PC-3 (cell line): ENCODE results near the gene GRB14. TPM values are rescaled to one million over a fixed set of nuclear protein-coding genes. Genes with fewer than 3 reads are reported as not detected.
A peak's percentile ranks its signal among the peaks of the same experiment; 100 is the strongest.

ENCODE experiments used
- ATAC-seq: fragments of 200-7000 bp; cut with Tn5 transposase; 2 replicates; pipeline ENCODE4 v1.9.1; 2020; ENCODE audit warnings: mild to moderate bottlenecking, moderate library complexity
- BruUV-seq: library from RNA; stranded (reverse); fragments of 400-500 nt; replicated peaks from 2 replicates; lab custom pipeline; 2021; lab: Mats Ljungman, UMichigan
- CTCF ChIA-PET: fragments of 300-600 bp; sonication (Branson Sonifier 250); formaldehyde crosslinking; loops from one replicate; lab custom pipeline; 2022; ENCODE audit warnings: antibody characterized with exemption; lab: Charles Lee
- POLR2A ChIA-PET: fragments of 300-600 bp; sonication (Branson Sonifier 250); formaldehyde crosslinking; loops from one replicate; lab custom pipeline; 2022; ENCODE audit warnings: antibody characterized with exemption; ENCODE audit not compliant: unreplicated experiment; lab: Charles Lee
- DNase-seq: peaks from one replicate; pipeline ENCODE4 v3.0.0-alpha.2; 2015
- H2AFZ ChIP-seq: fragments of 300-600 bp; sonication (generic); 2 replicates; pipeline ENCODE4 v1.6.0; 2016; ENCODE audit warnings: antibody characterized with exemption, low read length
- H3F3A ChIP-seq: fragments of 300-600 bp; sonication (generic); one replicate; pipeline ENCODE4 v1.6.0; 2017; ENCODE audit warnings: antibody characterized with exemption, low read length, control low read depth, mild to moderate bottlenecking; ENCODE audit not compliant: unreplicated experiment
- H3K27ac ChIP-seq: fragments of 300-600 bp; sonication (generic); 2 replicates; pipeline ENCODE4 v1.5.1; 2016; ENCODE audit warnings: mild to moderate bottlenecking, low read length
- H3K27me3 ChIP-seq: fragments of 300-600 bp; sonication (generic); 2 replicates; pipeline ENCODE4 v1.6.1; 2016; ENCODE audit warnings: low read length, mixed read lengths
- H3K36me3 ChIP-seq: fragments of 300-600 bp; sonication (generic); 2 replicates; pipeline ENCODE4 v1.6.1; 2016; ENCODE audit warnings: low read depth, mixed run types, low read length, mixed read lengths
- H3K4me1 ChIP-seq: fragments of 300-600 bp; sonication (generic); 2 replicates; pipeline ENCODE4 v1.5.1; 2016; ENCODE audit warnings: low read length; ENCODE audit not compliant: insufficient read depth
- H3K4me2 ChIP-seq: fragments of 300-600 bp; sonication (generic); 2 replicates; pipeline ENCODE4 v1.6.0; 2016; ENCODE audit warnings: low read length
- H3K4me3 ChIP-seq: fragments of 300-600 bp; sonication (generic); 2 replicates; pipeline ENCODE4 v1.5.1; 2016; ENCODE audit warnings: mild to moderate bottlenecking, low read length, mixed read lengths
- H3K79me2 ChIP-seq: fragments of 300-600 bp; sonication (generic); 2 replicates; pipeline ENCODE4 v1.6.1; 2017; ENCODE audit warnings: low read length, mixed read lengths
- H3K9ac ChIP-seq: fragments of 300-600 bp; sonication (generic); 2 replicates; pipeline ENCODE4 v1.6.0; 2016; ENCODE audit warnings: mild to moderate bottlenecking, low read length
- H3K9me2 ChIP-seq: fragments of 300-600 bp; sonication (generic); replicated peaks from 2 replicates; pipeline ENCODE4 v1.6.1; 2016; ENCODE audit warnings: mixed run types, low read length, mixed read lengths
- H3K9me3 ChIP-seq: fragments of 300-600 bp; sonication (generic); 2 replicates; pipeline ENCODE4 v1.6.1; 2016; ENCODE audit warnings: low read length, mixed read lengths
- H4K20me1 ChIP-seq: fragments of 300-600 bp; sonication (generic); 2 replicates; pipeline ENCODE4 v1.6.1; 2016; ENCODE audit warnings: low read length, mixed read lengths
- EZH2 ChIP-seq: fragments of 300-600 bp; sonication (generic); IDR thresholded peaks from one replicate; pipeline ENCODE4 v1.6.1; 2017; ENCODE audit warnings: antibody characterized with exemption, mild to moderate bottlenecking, low read length; ENCODE audit not compliant: unreplicated experiment
- EZH2phosphoT487 ChIP-seq: fragments of 300-600 bp; sonication (generic); IDR thresholded peaks from 2 replicates; pipeline ENCODE4 v1.6.1; 2018; ENCODE audit warnings: mild to moderate bottlenecking, antibody characterized with exemption, low read length, borderline replicate concordance
- intact Hi-C: fragments of 100-400 bp; cut with micrococcal nuclease; formaldehyde crosslinking; loops from 2 replicates; pipeline ENCODE4 v1.9.0; 2023
- total RNA-seq: library from RNA; depleted of rRNA; stranded (reverse); fragments of >200 nt; gene quantifications from 2 replicates; pipeline ENCODE4 v1.2.3, GENCODE V29; 2014
- TF ChIP-seq, protein P1 (sequence below): fragments of 300-600 bp; sonication (generic); conservative IDR thresholded peaks from 2 replicates; pipeline ENCODE4 v1.5.1; 2017; ENCODE audit warnings: antibody characterized with exemption, low read depth, mild to moderate bottlenecking, low read length

The GRB14 gene
- total RNA-seq, 1 experiment from 2014 or later = 0.84 TPM

DNA sequence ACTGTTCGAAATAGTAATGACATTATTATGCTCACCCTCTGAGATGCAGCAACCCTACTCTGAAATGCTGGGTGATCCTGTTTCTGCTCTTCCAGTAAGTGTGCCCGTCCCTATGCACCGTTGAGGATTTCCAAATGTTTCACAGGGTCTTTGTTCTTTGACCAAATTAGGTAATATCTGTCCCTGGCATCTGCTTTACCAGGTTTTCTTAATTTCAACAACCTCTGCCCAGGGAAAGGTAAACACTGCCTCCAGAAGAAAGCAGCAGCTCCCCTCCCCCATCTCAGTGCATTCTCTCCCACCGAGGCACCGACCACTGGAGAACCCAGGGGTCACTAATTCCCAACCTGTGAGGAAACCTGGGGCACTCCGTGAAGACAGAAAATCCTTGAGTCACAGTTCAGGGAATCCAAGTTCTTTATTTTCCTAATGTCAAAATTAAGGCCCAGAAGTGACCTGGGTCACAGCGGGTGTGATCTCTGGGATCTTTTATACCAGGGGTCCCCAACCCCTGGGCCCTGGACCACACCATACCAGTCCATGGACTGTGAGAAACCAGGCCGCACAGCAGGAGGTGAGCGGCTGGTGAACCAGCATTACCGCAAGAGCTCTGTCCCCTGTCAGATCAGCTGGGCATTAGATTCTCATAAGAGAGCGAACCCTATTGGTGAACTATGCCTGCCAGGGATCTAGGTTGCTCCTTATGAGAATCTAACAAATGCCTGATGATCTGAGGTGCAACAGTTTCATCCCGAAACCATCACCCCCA, 1.2 kb upstream of the GRB14 start:
- BruUV-seq = no TSS peak
- DNase-seq = no peak
- ChIA-PET CTCF (no interaction called here), POLR2A (no interaction called here)
- H3K27ac ChIP-seq = no peak overlapping the region
- H3K27me3 ChIP-seq = peaks cover 60% of the 10 kb centered on the region
- no peak overlapping the region for H2AFZ ChIP-seq
- H3K4me3 ChIP-seq = no peak overlapping the region
- no peaks in the 10 kb centered on the region for H3K9me3 ChIP-seq
- no peaks in the 10 kb centered on the region for H3K4me1 ChIP-seq
- H3K4me2 ChIP-seq = no peak overlapping the region
- no peaks in the 10 kb centered on the region for H3K9me2 ChIP-seq
- intact Hi-C loops = no loop called here
- ATAC-seq = no peak
- no peaks in the 10 kb centered on the region for H3F3A ChIP-seq
- H3K36me3 ChIP-seq = no peaks in the 10 kb centered on the region
- H3K79me2 ChIP-seq = no peaks in the 10 kb centered on the region
- no peak for TF ChIP-seq EZH2
- TF ChIP-seq, protein P1, sequence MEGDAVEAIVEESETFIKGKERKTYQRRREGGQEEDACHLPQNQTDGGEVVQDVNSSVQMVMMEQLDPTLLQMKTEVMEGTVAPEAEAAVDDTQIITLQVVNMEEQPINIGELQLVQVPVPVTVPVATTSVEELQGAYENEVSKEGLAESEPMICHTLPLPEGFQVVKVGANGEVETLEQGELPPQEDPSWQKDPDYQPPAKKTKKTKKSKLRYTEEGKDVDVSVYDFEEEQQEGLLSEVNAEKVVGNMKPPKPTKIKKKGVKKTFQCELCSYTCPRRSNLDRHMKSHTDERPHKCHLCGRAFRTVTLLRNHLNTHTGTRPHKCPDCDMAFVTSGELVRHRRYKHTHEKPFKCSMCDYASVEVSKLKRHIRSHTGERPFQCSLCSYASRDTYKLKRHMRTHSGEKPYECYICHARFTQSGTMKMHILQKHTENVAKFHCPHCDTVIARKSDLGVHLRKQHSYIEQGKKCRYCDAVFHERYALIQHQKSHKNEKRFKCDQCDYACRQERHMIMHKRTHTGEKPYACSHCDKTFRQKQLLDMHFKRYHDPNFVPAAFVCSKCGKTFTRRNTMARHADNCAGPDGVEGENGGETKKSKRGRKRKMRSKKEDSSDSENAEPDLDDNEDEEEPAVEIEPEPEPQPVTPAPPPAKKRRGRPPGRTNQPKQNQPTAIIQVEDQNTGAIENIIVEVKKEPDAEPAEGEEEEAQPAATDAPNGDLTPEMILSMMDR = no peak
- TF ChIP-seq EZH2phosphoT487 = no peak
- H4K20me1 ChIP-seq = no peaks in the 10 kb centered on the region
- H3K9ac ChIP-seq = no peak overlapping the region

DNA sequence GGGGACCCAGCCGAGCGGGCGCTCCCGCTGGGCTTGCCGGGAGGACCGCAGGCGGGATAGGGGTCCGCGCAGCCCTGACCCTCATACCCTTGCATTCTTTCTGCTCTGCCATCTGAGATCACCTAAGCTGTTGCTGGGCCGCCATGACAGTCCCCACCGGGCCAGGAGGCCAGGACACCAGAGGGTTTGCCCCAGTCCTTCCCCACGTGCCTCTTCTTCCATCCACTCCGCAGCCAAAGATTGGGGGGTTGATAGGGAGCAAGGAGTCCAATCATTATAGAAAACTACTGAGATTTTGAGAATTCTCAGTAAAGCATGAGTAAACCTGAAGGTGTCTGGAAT, 453 bp upstream of the GRB14 start:
- no peaks in the 10 kb centered on the region for H3K9me2 ChIP-seq
- TF ChIP-seq, protein P1 = no peak
- TF ChIP-seq EZH2phosphoT487 = no peak
- TF ChIP-seq EZH2 = peak; percentile 34
- H3K4me3 ChIP-seq = peak overlapping the region; percentile 44; the same call in 1 of the 2 replicates
- DNase-seq (no peak), ATAC-seq (no peak)
- intact Hi-C loops = no loop called here
- H3K9me3 ChIP-seq = no peaks in the 10 kb centered on the region
- H3K27me3 ChIP-seq = peaks cover 64% of the 10 kb centered on the region
- H2AFZ ChIP-seq = peak overlapping the region; percentile 37; the same call in 1 of the 2 replicates
- BruUV-seq = no TSS peak
- no peaks in the 10 kb centered on the region for H3F3A ChIP-seq
- ChIA-PET CTCF (no interaction called here), POLR2A (no interaction called here)
- no peaks in the 10 kb centered on the region for H3K36me3 ChIP-seq
- H4K20me1 ChIP-seq = no peaks in the 10 kb centered on the region
- H3K79me2 ChIP-seq = no peaks in the 10 kb centered on the region
- no peak overlapping the region for H3K27ac ChIP-seq
- H3K9ac ChIP-seq = no peak overlapping the region
- no peaks in the 10 kb centered on the region for H3K4me1 ChIP-seq
- peak overlapping the region; percentile 53; the same call in 1 of the 2 replicates for H3K4me2 ChIP-seq

DNA sequence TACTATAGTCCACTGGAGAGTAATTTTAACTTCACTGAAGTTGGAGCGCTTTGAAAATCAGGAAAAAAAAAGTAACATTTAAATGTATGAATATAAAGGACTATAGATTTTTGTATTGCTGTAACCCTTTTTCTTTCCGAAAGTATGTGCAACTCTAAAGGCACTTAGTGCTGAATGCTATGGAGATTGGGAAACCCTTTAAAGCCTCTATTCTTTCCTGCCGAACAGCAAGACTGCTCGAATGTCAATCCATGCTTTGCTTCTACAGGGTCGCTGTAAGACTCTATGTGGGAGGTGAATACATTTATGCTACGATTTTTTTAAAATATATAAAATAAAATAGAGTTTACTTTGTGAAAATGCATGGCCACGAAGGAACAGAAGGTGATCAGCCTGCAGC, 825 bp downstream of the GRB14 start:
- H3K4me1 ChIP-seq = no peaks in the 10 kb centered on the region
- no peaks in the 10 kb centered on the region for H4K20me1 ChIP-seq
- H3K36me3 ChIP-seq = no peaks in the 10 kb centered on the region
- no peaks in the 10 kb centered on the region for H3F3A ChIP-seq
- peak overlapping the region; percentile 84 for H3K4me2 ChIP-seq
- peak overlapping the region; percentile 75; the same call in 1 of the 2 replicates for H2AFZ ChIP-seq
- POLR2A ChIA-PET = no interaction called here
- H3K9me2 ChIP-seq = no peaks in the 10 kb centered on the region
- H3K27me3 ChIP-seq = peaks cover 71% of the 10 kb centered on the region
- CTCF ChIA-PET = interaction anchor here (0.6 kb wide), 1 partner anchor 60 kb away, joined by 4 read pairs; no protein-coding TSS in a partner anchor
- TF ChIP-seq, protein P1 = no peak
- TF ChIP-seq EZH2 = no peak
- TF ChIP-seq EZH2phosphoT487 = no peak
- H3K9ac ChIP-seq = no peak overlapping the region
- H3K9me3 ChIP-seq = no peaks in the 10 kb centered on the region
- DNase-seq = no peak
- ATAC-seq = peak; percentile 27
- intact Hi-C loops = no loop called here
- H3K79me2 ChIP-seq = no peaks in the 10 kb centered on the region
- no TSS peak for BruUV-seq
- peak overlapping the region; percentile 62 for H3K4me3 ChIP-seq
- H3K27ac ChIP-seq = no peak overlapping the region
